GM12878 (cell line): ENCODE results near the gene IFNGR2. TPM values are rescaled to one million over a fixed set of nuclear protein-coding genes. Genes with fewer than 3 reads are reported as not detected.

Experiments used
- ATAC-seq: fragments of 200-7000 bp; cut with Tn5 transposase; 3 replicates; pipeline ENCODE4 v1.9.1; 2020; ENCODE audit warnings: mild to moderate bottlenecking, moderate library complexity
- BruUV-seq: library from RNA; stranded (reverse); fragments of 400-500 nt; replicated peaks from 2 replicates; lab custom pipeline; 2021; lab: Mats Ljungman, UMichigan
- CTCF ChIA-PET: fragments of 300-600 bp; sonication (Branson Sonifier 250); formaldehyde crosslinking; extraction: SDS; loops from one replicate; lab custom pipeline; 2021; ENCODE audit warnings: inconsistent platforms; lab: Yijun Ruan, JAX
- POLR2A ChIA-PET: fragments of 350-600 bp; formaldehyde crosslinking; extraction: SDS; loops from one replicate; lab custom pipeline; 2021; ENCODE audit warnings: inconsistent platforms; lab: Charles Lee
- RAD21 ChIA-PET: fragments of 300-600 bp; sonication (Branson Sonifier 250); formaldehyde crosslinking; loops from one replicate; lab custom pipeline; 2023; ENCODE audit warnings: antibody characterized with exemption; ENCODE audit not compliant: unreplicated experiment; lab: Charles Lee
- SMC1A ChIA-PET: fragments of 300-600 bp; sonication (Branson Sonifier 250); formaldehyde crosslinking; loops from one replicate; lab custom pipeline; 2023; ENCODE audit not compliant: unreplicated experiment, uncharacterized antibody; lab: Charles Lee
- DNase-seq: peaks from one replicate; pipeline ENCODE4 v3.0.0-alpha.2; 2011; ENCODE audit warnings: low read depth, low spot score
- FAIRE-seq: peaks from 3 replicates; lab custom pipeline; 2011; peaks lifted over from hg19 to GRCh38; lab: Jason Lieb, UNC
- H2AFZ ChIP-seq: 2 replicates; pipeline ENCODE4 v1.6.0; 2011; ENCODE audit warnings: low read depth, low read length, control low read depth; ENCODE audit not compliant: control insufficient read depth
- H3K27ac ChIP-seq: 2 replicates; pipeline ENCODE4 v1.5.1; 2011; ENCODE audit warnings: control low read depth; ENCODE audit not compliant: control insufficient read depth, insufficient read depth
- H3K27me3 ChIP-seq, 2 experiments: replicated peaks in 1 of 2; 2 replicates each; pipeline versions ENCODE4 v1.6.0 to v1.6.1; 2011; ENCODE audit warnings: low read length in 1 of 2; ENCODE audit not compliant: control insufficient read depth in 2 of 2, insufficient read depth in 2 of 2
- H3K36me3 ChIP-seq, 2 experiments: 2 replicates each; pipeline ENCODE4 v1.5.1; 2011; ENCODE audit warnings: low read length in 1 of 2; ENCODE audit not compliant: control insufficient read depth in 2 of 2, insufficient read depth in 2 of 2
- H3K4me1 ChIP-seq: 2 replicates; pipeline ENCODE4 v1.6.1; 2011; ENCODE audit warnings: mild to moderate bottlenecking, low read length, moderate library complexity, mixed read lengths; ENCODE audit not compliant: control insufficient read depth, insufficient read depth
- H3K4me2 ChIP-seq: 2 replicates; pipeline ENCODE4 v1.6.0; 2011; ENCODE audit warnings: control low read depth; ENCODE audit not compliant: control insufficient read depth, insufficient read depth
- H3K4me3 ChIP-seq: fragments of 200-600 bp; sonication (generic); 2 replicates; pipeline ENCODE4 v1.5.1; 2016
- H3K79me2 ChIP-seq: 2 replicates; pipeline ENCODE4 v1.6.0; 2011; ENCODE audit warnings: low read length; ENCODE audit not compliant: control insufficient read depth, insufficient read depth
- H3K9ac ChIP-seq: 2 replicates; pipeline ENCODE4 v1.8.0; 2011; ENCODE audit warnings: low read length, control low read depth, mixed read lengths; ENCODE audit not compliant: control insufficient read depth, insufficient read depth
- H3K9me3 ChIP-seq: replicated peaks from 3 replicates; pipeline ENCODE4 v1.5.1; 2011; ENCODE audit warnings: mild to moderate bottlenecking, low read length; ENCODE audit not compliant: control insufficient read depth, insufficient read depth
- H4K20me1 ChIP-seq: 2 replicates; pipeline ENCODE4 v1.6.0; 2011; ENCODE audit not compliant: control insufficient read depth, insufficient read depth
- CBX5 ChIP-seq: sonication (generic); IDR thresholded peaks from 2 replicates; pipeline ENCODE4 v1.6.1; 2016; ENCODE audit warnings: low read depth, moderate library complexity, mild to moderate bottlenecking, inconsistent platforms
- CEBPZ ChIP-seq: fragments of 150-350 bp; IDR thresholded peaks from 2 replicates; pipeline ENCODE4 v1.6.1; 2016; ENCODE audit warnings: low read depth, low read length
- ELK1 ChIP-seq: IDR thresholded peaks from 2 replicates; pipeline ENCODE4 v1.6.1; 2012; ENCODE audit warnings: low read depth, low read length, improper control_type of control experiment
- IKZF1 ChIP-seq: fragments of 450-650 bp; conservative IDR thresholded peaks from 2 replicates; pipeline ENCODE4 v1.6.1; 2017; ENCODE audit warnings: antibody characterized with exemption, mild to moderate bottlenecking
- MTA3 ChIP-seq: IDR thresholded peaks from 2 replicates; pipeline ENCODE4 v1.6.1; 2012; ENCODE audit warnings: low read length, inconsistent platforms, borderline replicate concordance
- SMC3 ChIP-seq: IDR thresholded peaks from 2 replicates; pipeline ENCODE4 v1.6.1; 2011; ENCODE audit warnings: low read length, improper control_type of control experiment, borderline replicate concordance
- SRF ChIP-seq, 2 experiments: IDR thresholded peaks; 2 replicates each; pipeline ENCODE4 v1.6.1; 2011; ENCODE audit warnings: low read depth in 2 of 2, low read length in 2 of 2, mild to moderate bottlenecking in 1 of 2, moderate library complexity in 1 of 2
- STAT3 ChIP-seq: IDR thresholded peaks from 2 replicates; pipeline ENCODE4 v1.6.1; 2011; ENCODE audit warnings: low read depth, low read length, improper control_type of control experiment
- YY1 ChIP-seq: IDR thresholded peaks from 2 replicates; pipeline ENCODE4 v1.6.1; 2011; ENCODE audit warnings: low read depth, mild to moderate bottlenecking, low read length
- ZSCAN29 ChIP-seq: fragments of 450-650 bp; IDR thresholded peaks from 2 replicates; pipeline ENCODE4 v1.6.1; 2017; ENCODE audit warnings: mild to moderate bottlenecking, moderate library complexity
- WGBS: methylation state at CpG from one replicate; pipeline ENCODE4 v1.1.6; 2016; ENCODE audit warnings: low lambda C conversion rate; ENCODE audit not compliant: insufficient replicate concordance, insufficient coverage; ENCODE audit errors: missing lambda C conversion rate; 5-methylcytosine and 5-hydroxymethylcytosine counted together
- in situ Hi-C: fragments of 300-500 bp; cut with MboI; formaldehyde crosslinking; loops from 9 replicates; pipeline ENCODE4 v1.14.3; 2018; ENCODE audit warnings: mixed read lengths
- intact Hi-C: fragments of 100-400 bp; cut with micrococcal nuclease; formaldehyde crosslinking; loops from one replicate; pipeline ENCODE4 v1.14.2; 2022; ENCODE audit not compliant: unreplicated experiment
- polyA plus RNA-seq, 11 experiments: library from polyadenylated mRNA; depleted of rRNA in 4 of 11; unstranded in 6 of 11; stranded (reverse) in 5 of 11; fragments of >200 nt; fragmentation: Nextera tagmentation in 4 of 11; fragmentation: Illumina TruSeq in 1 of 11; extraction: Ambion mirVana in 4 of 11; extraction: Trizol in 1 of 11; gene quantifications; 1 replicate in 1 of 11; 2 replicates in 10 of 11; pipeline versions ENCODE4 v1.2.1 to v1.2.3, GENCODE V29; 2011 to 2016; ENCODE audit warnings: inconsistent platforms in 2 of 11, missing spikeins in 2 of 11, low read depth in 1 of 11
- total RNA-seq, 4 experiments: library from RNA; depleted of rRNA in 3 of 4; stranded (reverse); fragments of >200 nt in 3 of 4; fragmentation: Illumina TruSeq in 1 of 4; extraction: Trizol in 1 of 4; gene quantifications; 2 replicates each; pipeline versions ENCODE4 v1.2.1 to v1.2.3, GENCODE V29; 2013 to 2021
- TF ChIP-seq, protein P1 (sequence below): IDR thresholded peaks from 2 replicates; pipeline ENCODE4 v1.6.1; 2011; ENCODE audit warnings: low read depth, low read length, improper control_type of control experiment, borderline replicate concordance

IFNGR2 gene
- total and polyA plus RNA-seq, 10 of the 15 experiments (the other 5 are each of a cell fraction or from before 2014, with no cell fraction given): 23.6 to 98.8 (median 77.0) TPM

DNA sequence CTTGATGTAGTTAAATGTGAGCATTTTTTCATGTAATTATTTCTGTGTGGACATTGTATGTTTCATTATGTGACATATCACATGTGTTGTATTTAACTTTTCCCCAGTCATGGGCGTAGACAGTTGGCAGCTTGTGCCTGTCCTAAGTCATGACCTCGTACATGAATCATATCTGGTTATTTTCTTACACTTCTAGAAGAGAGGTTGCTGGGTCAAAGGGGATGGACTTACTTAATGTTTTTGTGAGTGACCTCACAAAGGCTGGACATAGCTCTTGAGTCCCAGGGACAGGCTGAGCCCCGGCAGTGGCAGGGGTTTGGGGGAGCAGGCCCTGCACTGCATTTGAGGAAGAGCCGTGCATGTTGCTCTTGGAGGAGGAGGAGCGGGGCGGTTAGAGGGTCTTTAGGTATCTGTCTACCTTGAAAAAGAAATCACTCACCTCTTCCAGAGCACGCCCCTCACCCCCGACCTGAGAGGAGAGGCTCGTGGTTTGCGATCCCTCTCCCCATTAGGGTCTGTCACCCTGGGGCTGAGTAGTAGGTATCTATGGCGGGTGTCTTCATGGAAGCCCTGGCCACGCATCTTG lies 16.4 kb downstream of the IFNGR2 start:
- Histone ChIP-seq H3K4me2 (no peak overlapping the region), H3K4me3 (no peak overlapping the region), H4K20me1 (peaks cover 5% of the 10 kb centered on the region; the same call in 1 of the 2 replicates), H3K9ac (no peak overlapping the region), H3K4me1 (no peaks in the 10 kb centered on the region; the same call in 1 of the 2 replicates), H3K27me3 (no peaks in the 10 kb centered on the region), H3K27ac (no peak overlapping the region), H2AFZ (no peak overlapping the region), H3K79me2 (peaks cover 25% of the 10 kb centered on the region), H3K36me3 (peaks cover 26 to 38% of the 10 kb centered on the region in 2 experiments), H3K9me3 (no peaks in the 10 kb centered on the region)
- RAD21 ChIA-PET: interaction anchor here (0.6 kb wide), 1 partner anchor 205 kb away, joined by 4 read pairs; no protein-coding TSS in a partner anchor
- BruUV-seq: no TSS peak
- intact Hi-C loops: no loop called here
- POLR2A ChIA-PET: no interaction called here
- WGBS: 99% methylated on average over 12 of the region's 12 CpGs
- in situ Hi-C loops: no loop called here
- CTCF ChIA-PET: no interaction called here
- ATAC-seq: no peak
- no peak for DNase-seq
- SMC1A ChIA-PET: no interaction called here
- no peak for FAIRE-seq
- no peak for TF ChIP-seq YY1
- no peak for TF ChIP-seq IKZF1
- TF ChIP-seq, protein P1, sequence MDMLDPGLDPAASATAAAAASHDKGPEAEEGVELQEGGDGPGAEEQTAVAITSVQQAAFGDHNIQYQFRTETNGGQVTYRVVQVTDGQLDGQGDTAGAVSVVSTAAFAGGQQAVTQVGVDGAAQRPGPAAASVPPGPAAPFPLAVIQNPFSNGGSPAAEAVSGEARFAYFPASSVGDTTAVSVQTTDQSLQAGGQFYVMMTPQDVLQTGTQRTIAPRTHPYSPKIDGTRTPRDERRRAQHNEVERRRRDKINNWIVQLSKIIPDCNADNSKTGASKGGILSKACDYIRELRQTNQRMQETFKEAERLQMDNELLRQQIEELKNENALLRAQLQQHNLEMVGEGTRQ: no peak
- no peak for TF ChIP-seq STAT3
- TF ChIP-seq ELK1: no peak
- TF ChIP-seq SRF (IDR thresholded peaks at IDR 0.05; ENCODE audit: low read depth in 2 of 2, low read length in 2 of 2): no peak
- no peak for TF ChIP-seq CEBPZ
- no peak for TF ChIP-seq MTA3
- TF ChIP-seq ZSCAN29: no peak
- TF ChIP-seq SMC3: no peak
- TF ChIP-seq CBX5: no peak
